GM12891 (cell line): ENCODE data around the gene ETS1. TPM values are rescaled to one million over a fixed set of nuclear protein-coding genes. Genes with fewer than 3 reads are reported as not detected.

Experiments
- DNase-seq: peaks from one replicate; pipeline ENCODE4 v3.0.0; 2011; ENCODE audit warnings: low spot score; ENCODE audit not compliant: insufficient read length
- FAIRE-seq: peaks from 2 replicates; lab custom pipeline; 2011; peaks lifted over from hg19 to GRCh38; lab: Jason Lieb, UNC
- PAX5 ChIP-seq: IDR thresholded peaks from 2 replicates; pipeline ENCODE4 v1.6.1; 2011; ENCODE audit warnings: low read length, moderate library complexity, mild to moderate bottlenecking; ENCODE audit not compliant: insufficient read depth, severe bottlenecking
- POLR2A ChIP-seq: IDR thresholded peaks from 2 replicates; pipeline ENCODE4 v1.6.1; 2011; ENCODE audit warnings: low read depth, low read length, control low read depth
- POLR2AphosphoS5 ChIP-seq: IDR thresholded peaks from 2 replicates; pipeline ENCODE4 v1.6.1; 2011; ENCODE audit warnings: low read depth, low read length, control low read depth
- POU2F2 ChIP-seq: IDR thresholded peaks from 2 replicates; pipeline ENCODE4 v1.6.1; 2011; ENCODE audit warnings: low read depth, mild to moderate bottlenecking, control low read depth, low read length, moderate library complexity
- SPI1 ChIP-seq: IDR thresholded peaks from 2 replicates; pipeline ENCODE4 v1.6.1; 2011; ENCODE audit warnings: low read depth, low read length, control low read depth
- TAF1 ChIP-seq: IDR thresholded peaks from 2 replicates; pipeline ENCODE4 v1.6.1; 2011; ENCODE audit warnings: low read depth, low read length, control low read depth
- polyA plus RNA-seq: library from polyadenylated mRNA; unstranded; fragments of >200 nt; gene quantifications from one replicate; pipeline ENCODE4 v1.2.1, GENCODE V29; 2012; ENCODE audit warnings: low read depth, missing spikeins, inconsistent platforms; ENCODE audit not compliant: missing spikeins

ETS1 gene
- 59.5 TPM for polyA plus RNA-seq

GRCh38 chr11:128587415-128587814 lies at the start of gene ETS1:
Gene ETS1, minus strand, starts transcription at chr11:128587558. Its CDS starts 14,428 bp downstream, at chr11:128573130.
- TF ChIP-seq POLR2A (no peak), PAX5 (no peak), TAF1 (no peak), POU2F2 (no peak), SPI1 (no peak), POLR2AphosphoS5 (no peak)

GRCh38 chr11:128634395-128634794 lies 47.0 kb upstream of the ETS1 start:
- TF ChIP-seq POLR2A = no peak
- TF ChIP-seq TAF1 = no peak
- peak; percentile 84 for TF ChIP-seq SPI1
- no peak for TF ChIP-seq PAX5
- FAIRE-seq = no peak
- no peak for DNase-seq

More at GRCh38 chr11:128587415-128587814, at the start of gene ETS1:
- DNase-seq (no peak), FAIRE-seq (no peak)

- TF ChIP-seq POLR2AphosphoS5 (no peak), POU2F2 (no peak), POLR2A (no peak), TAF1 (no peak), PAX5 (no peak), SPI1 (no peak)
- DNase-seq (no peak), FAIRE-seq (no peak)
Measured at GRCh38 chr11:128633384-128633965, 46.1 kb upstream of the ETS1 start.

DNA sequence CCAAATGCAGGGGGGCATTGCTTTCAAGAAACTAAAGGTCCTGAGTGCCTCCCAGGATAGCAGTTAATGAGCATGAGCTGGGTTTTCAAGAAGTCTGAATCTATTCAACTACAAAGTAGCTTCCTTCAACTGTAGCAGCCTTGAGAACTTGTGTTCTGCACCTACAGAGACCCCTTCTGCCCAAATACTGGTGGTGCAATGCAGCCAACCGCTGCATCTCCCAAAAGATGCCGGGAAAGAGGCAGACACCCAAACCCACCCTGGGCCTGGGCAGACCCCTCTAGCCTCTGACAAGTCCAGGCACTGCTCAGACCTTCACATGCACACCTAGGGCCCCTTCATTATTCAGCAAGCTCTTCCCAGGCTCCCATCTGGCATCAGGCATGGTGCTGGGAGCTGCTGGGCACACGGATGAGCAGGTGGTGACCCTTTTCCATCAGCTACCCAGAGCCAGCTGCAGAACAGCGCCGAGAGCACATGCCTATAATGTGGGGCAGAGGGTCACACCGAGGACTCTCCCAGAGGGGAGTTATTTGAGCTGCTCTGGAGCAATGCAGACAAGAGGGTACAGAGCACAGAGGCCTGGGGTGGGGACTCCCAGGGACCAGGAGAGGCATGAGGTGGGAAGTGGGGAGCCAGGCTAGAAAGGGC lies 44.9 kb upstream of the ETS1 start:
- TF ChIP-seq TAF1 = no peak
- no peak for TF ChIP-seq POU2F2
- no peak for TF ChIP-seq SPI1
- TF ChIP-seq PAX5 = no peak
- no peak for TF ChIP-seq POLR2A
- TF ChIP-seq POLR2AphosphoS5 = no peak
- FAIRE-seq (peak; percentile 93), DNase-seq (no peak)

- DNase-seq = peak; percentile 57
- TF ChIP-seq SPI1 (peak; percentile 70), POU2F2 (no peak)
- peak; percentile 94 for FAIRE-seq
Measured at GRCh38 chr11:128630367-128631230, 43.2 kb upstream of the ETS1 start.

GRCh38 chr11:128629516-128630106 lies 42.3 kb upstream of the ETS1 start:
- FAIRE-seq (peak; percentile 61), DNase-seq (no peak)
- TF ChIP-seq POU2F2 = no peak
- TF ChIP-seq SPI1 = no peak
- no peak for TF ChIP-seq PAX5
- TF ChIP-seq POLR2A = no peak
- TF ChIP-seq POLR2AphosphoS5 = no peak
- no peak for TF ChIP-seq TAF1

GRCh38 chr11:128628686-128629085 lies 41.3 kb upstream of the ETS1 start:
- TF ChIP-seq PAX5 (no peak), POLR2AphosphoS5 (no peak), TAF1 (no peak), SPI1 (no peak), POU2F2 (no peak), POLR2A (no peak)
- DNase-seq = no peak
- peak; percentile 75 for FAIRE-seq

DNA sequence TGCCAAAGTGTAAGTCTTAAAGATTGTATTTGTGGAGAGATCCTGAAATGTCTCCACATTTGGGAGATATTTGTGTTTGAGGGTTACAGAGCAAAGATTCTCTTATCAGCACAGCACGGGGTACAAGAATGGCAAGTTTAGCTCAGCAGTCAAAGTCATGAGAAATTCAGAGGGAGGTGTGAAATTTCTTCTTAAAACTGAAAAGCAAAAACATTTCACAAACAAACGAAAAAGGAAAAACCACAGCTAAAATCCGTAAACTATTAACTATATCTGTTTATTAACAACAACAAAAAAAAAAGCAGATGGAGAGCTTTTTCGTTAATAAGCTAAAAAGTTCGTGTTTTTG lies 40.9 kb upstream of the ETS1 start:
- TF ChIP-seq POU2F2 (no peak), SPI1 (no peak), POLR2A (no peak), PAX5 (no peak), POLR2AphosphoS5 (no peak), TAF1 (no peak)
- peak; percentile 55 for FAIRE-seq
- no peak for DNase-seq

GRCh38 chr11:128627666-128628324 lies 40.4 kb upstream of the ETS1 start:
- FAIRE-seq = no peak
- no peak for DNase-seq
- TF ChIP-seq POU2F2 = no peak
- TF ChIP-seq PAX5 = no peak
- no peak for TF ChIP-seq POLR2A
- no peak for TF ChIP-seq POLR2AphosphoS5
- TF ChIP-seq SPI1 = no peak
- TF ChIP-seq TAF1 = no peak
